Measurements from ENCODE around the gene FARSA.

- TF ChIP-seq POLR2A (IDR thresholded peaks at IDR 0.05) = no peak
- TF ChIP-seq CTCF (IDR thresholded peaks at IDR 0.05) = no peak
Measured at GRCh38 chr19:12948612-12949362, 15.3 kb upstream of the FARSA start.

All from uterus (tissue), 2 donors.